K562 (cell line): ENCODE data around the gene DOCK6.

Source experiments
- ETV6 ChIP-seq, 3 experiments: fragments of 150-350 bp in 1 of 3; sonication (generic) in 1 of 3; formaldehyde crosslinking in 1 of 3; IDR thresholded peaks; 2 replicates each; pipeline versions ENCODE4 v1.6.1 to v1.8.0; 2014 to 2022; ENCODE audit warnings: borderline replicate concordance in 2 of 3, low read depth in 2 of 3, antibody characterized with exemption in 1 of 3, low read length in 1 of 3, mild to moderate bottlenecking in 1 of 3, missing genetic modification reagents in 1 of 3
- GABPA ChIP-seq: fragments of 200-800 bp; sonication (Bioruptor generic); conservative IDR thresholded peaks from 2 replicates; pipeline ENCODE4 v1.6.1; 2016; ENCODE audit warnings: low read depth, missing genetic modification characterization, missing compliant biosample characterization
- HIVEP1 ChIP-seq: fragments of 250-450 bp; sonication (Bioruptor Pico); IDR thresholded peaks from 2 replicates; pipeline ENCODE4 v1.4.0; 2020; ENCODE audit warnings: mild to moderate bottlenecking
- NRF1 ChIP-seq, 2 experiments: fragments of 450-650 bp; IDR thresholded peaks in 1 of 2; conservative IDR thresholded peaks in 1 of 2; 2 replicates each; pipeline ENCODE4 v1.6.1; 2014; ENCODE audit warnings: mild to moderate bottlenecking in 2 of 2
- RFX5 ChIP-seq: IDR thresholded peaks from 2 replicates; pipeline ENCODE4 v1.6.1; 2011; ENCODE audit warnings: low read depth, mild to moderate bottlenecking, improper control_type of control experiment, low read length
- XRCC5 ChIP-seq: fragments of 200-400 bp; formaldehyde crosslinking; IDR thresholded peaks from 2 replicates; pipeline ENCODE4 v1.6.1; 2017; ENCODE audit warnings: low read depth, mild to moderate bottlenecking, low read length
- ZNF274 ChIP-seq: IDR thresholded peaks from 2 replicates; pipeline ENCODE4 v1.6.1; 2011; ENCODE audit warnings: low read depth, mild to moderate bottlenecking, low read length, moderate library complexity, borderline replicate concordance
- TF ChIP-seq, protein P1 (sequence below), 3 experiments: IDR thresholded peaks in 2 of 3; conservative IDR thresholded peaks in 1 of 3; 2 replicates each; pipeline ENCODE4 v1.5.1; 2011 to 2012; ENCODE audit warnings: low read length in 3 of 3, mild to moderate bottlenecking in 3 of 3, control low read depth in 2 of 3, improper control_type of control experiment in 1 of 3, inconsistent platforms in 1 of 3, low read depth in 1 of 3, mixed read lengths in 1 of 3, moderate library complexity in 1 of 3; ENCODE audit not compliant: insufficient read depth in 2 of 3

DNA sequence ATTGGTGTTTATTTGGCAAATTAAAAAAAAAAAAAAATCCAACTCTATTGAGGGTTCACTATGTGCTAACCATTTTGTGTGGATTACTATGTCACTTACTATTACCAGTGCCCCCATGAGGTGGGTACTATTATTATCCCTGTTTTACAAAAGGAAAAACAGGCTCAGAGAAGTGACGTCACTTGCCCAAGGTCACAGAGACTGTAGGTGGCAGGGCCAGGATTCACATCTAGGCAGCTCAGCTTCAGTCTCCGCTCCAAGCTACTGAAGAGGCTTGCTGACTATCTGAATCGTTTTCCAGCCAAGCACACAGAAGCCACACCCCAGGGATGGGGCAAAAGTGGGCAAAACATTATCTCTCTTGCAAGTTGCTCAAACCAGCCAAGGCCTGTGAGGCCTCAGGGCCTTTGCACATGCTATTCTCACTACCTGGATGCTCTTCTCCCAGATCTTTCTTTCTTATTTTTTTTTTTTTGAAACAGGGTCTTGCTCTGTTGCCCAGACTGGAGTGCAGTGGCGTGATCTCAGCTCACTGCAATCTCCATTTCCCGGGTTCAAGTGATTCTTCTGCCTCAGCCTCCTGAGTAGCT lies 27.7 kb downstream of the DOCK6 start:
- TF ChIP-seq ZNF274 (no peak), ETV6 (IDR thresholded peaks at IDR 0.05; ENCODE audit: borderline replicate concordance in 1 of 2, low read depth in 2 of 2, low read length in 1 of 2) (no peak), ETV6 (CRISPR knock-in tag; IDR thresholded peaks at IDR 0.05; ENCODE audit: borderline replicate concordance) (no peak), RFX5 (no peak), XRCC5 (no peak), GABPA (tag) (no peak), HIVEP1 (CRISPR knock-in tag) (no peak), NRF1 (conservative IDR thresholded peaks at IDR 0.05 in 1 of 2, IDR thresholded peaks at IDR 0.05 in 1 of 2) (no peak)
- TF ChIP-seq, protein P1, sequence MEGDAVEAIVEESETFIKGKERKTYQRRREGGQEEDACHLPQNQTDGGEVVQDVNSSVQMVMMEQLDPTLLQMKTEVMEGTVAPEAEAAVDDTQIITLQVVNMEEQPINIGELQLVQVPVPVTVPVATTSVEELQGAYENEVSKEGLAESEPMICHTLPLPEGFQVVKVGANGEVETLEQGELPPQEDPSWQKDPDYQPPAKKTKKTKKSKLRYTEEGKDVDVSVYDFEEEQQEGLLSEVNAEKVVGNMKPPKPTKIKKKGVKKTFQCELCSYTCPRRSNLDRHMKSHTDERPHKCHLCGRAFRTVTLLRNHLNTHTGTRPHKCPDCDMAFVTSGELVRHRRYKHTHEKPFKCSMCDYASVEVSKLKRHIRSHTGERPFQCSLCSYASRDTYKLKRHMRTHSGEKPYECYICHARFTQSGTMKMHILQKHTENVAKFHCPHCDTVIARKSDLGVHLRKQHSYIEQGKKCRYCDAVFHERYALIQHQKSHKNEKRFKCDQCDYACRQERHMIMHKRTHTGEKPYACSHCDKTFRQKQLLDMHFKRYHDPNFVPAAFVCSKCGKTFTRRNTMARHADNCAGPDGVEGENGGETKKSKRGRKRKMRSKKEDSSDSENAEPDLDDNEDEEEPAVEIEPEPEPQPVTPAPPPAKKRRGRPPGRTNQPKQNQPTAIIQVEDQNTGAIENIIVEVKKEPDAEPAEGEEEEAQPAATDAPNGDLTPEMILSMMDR (IDR thresholded peaks at IDR 0.05 in 2 of 3, conservative IDR thresholded peaks at IDR 0.05 in 1 of 3; ENCODE audit: insufficient read depth in 2 of 3, low read depth in 1 of 3, low read length in 3 of 3): no peak
